ENCODE results near the gene KRT20.

- TF ChIP-seq CTCF (IDR thresholded peaks at IDR 0.05): no peak
- no peak for TF ChIP-seq POLR2A (IDR thresholded peaks at IDR 0.05)
- no peak for TF ChIP-seq POLR2AphosphoS5 (IDR thresholded peaks at IDR 0.05)
These were observed 30.2 kb upstream of the KRT20 start for GRCh38 chr17:40915199-40915661.

All from breast epithelium (tissue), 3 donors.